ENCODE results near the gene CDKAL1.

The CDKAL1 gene

DNA sequence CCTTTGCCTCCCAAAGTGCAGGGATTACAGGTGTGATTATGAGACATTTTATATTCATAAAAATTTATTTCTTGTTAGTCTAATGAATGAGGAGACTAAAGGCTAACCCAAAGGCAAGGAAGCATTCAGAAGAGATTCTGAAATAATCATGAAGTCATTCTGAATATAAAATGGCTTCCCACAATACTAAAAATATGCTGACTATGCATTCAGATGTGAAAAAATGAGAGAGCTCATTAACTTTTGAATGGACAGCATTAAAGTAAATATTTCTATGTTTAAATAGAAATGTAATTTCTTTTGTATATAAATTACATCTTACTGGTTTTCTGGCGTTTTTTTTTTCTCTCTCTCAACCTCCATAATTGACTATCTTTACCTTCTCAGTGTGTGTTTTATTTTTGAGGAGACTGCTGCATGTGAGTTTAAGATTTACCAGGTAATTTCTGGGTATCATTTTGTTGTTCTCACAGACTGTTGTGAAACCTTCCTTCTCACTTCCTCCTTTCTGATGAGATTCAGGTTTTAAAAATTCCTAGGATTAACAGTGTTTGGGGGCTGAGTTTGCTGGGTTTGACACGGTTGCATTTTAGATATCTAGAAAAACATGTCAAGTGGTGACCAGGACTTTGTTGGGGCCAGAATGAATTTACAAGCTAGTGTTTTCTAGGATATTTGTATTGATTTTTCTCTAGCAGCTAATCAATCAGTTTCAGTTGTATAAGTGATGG, 316.6 kb downstream of the CDKAL1 start:
- no peak for DNase-seq

DNA sequence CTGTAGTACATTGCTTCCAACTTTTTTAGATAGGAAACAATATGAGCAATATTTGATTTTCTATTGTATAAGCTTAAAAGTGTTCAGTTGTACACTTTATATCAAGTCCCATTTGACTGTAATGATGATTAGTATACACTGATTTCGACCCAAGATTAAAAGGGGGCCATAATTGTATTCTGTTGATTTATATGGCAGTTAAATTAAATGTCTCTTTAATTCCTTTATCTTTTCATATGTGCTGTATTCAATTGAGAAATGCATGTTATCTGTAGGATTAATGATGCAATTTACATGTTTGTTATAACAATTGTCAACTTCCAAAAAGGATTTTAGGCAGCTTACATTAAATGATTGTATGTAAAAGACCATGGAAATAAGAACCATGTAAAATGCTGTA, 317.5 kb downstream of the CDKAL1 start:
- no peak for DNase-seq

DNA sequence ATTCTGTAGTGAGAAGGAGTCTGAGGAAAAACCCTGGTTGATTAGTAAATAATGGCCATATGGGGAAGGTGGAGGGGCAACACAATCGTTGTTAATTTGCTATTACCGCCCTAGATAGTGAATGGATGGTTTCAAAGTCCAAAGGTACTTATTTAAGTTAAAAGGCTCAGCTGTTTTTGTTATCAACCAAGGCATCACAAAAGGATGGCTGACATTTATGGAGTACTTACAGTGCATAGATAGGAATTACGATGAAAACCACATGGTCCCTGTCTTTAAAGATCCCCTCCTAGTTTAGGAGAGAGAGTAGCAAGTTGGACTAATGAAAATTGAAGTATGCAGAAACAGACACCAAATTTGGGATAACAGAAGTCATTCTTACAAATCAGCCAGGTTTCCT, 319.6 kb downstream of the CDKAL1 start:
- DNase-seq, result no peak

DNA sequence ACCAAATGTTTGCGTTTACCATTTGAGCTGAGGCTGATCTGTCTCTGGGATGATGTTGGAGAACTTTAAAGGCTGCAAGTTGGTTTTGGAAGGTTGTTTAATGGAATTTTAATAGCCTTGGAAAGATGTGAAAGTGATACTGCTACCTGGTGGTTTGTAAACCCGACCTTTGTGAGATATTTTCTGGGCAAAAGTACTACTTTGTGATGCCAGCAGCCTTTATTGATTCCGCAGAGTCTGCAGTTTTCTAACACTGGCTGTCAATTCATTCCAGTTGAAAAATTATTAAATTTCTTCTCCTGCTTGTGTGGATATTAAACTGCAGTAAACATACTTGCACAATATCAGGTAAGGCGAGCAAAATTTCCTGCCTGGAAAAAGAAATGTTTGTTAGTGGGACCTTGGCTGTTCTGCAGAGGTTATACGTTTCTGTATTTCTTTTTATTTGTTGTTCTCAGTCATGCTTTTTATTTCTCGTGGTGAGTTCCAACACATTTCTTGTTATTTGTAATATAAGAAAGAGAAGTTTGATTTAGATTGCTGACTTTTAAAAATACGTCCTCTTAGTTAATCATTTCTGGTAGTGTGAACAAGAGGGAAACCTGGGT, 322.5 kb downstream of the CDKAL1 start:
- no peak for DNase-seq

DNA sequence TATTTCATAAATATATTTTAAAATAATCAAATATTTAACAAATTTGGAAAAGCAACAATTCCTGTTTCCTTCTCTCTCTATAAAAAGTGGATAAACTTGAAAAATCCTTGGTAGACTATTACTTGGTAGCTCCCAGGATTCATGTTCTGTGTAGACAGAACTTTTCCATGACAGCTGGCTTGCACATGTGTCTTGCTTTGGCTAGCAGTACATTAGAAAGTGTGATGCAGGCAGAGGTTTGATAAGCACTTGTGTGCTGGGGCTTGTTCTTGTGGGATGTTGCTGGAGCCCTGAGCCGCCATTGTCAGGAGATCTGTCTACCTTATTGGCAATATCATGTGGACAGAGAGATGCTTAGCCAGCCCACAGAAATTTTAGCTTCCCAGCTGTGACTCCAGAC, 327.2 kb downstream of the CDKAL1 start:
- DNase-seq, result no peak

DNA sequence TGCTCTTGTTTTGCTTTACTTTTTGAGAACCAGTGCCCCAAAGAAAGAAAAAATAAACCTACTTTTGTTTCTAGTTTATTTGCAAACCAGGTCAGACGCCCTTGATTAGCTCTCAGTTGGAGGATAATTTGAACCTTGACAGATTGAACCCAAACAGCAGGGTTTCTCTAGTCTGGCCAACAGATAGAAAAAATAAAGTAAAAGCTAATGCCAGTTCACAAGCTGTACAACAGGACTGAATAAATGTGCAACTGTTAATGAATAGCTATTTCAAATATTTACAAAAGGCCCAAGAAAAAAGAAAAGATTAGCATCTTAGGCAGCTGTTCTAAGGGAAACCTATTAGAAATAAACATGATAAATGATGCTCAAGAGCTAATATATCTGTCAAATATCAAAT, 331.8 kb downstream of the CDKAL1 start:
- DNase-seq, result no peak

DNA sequence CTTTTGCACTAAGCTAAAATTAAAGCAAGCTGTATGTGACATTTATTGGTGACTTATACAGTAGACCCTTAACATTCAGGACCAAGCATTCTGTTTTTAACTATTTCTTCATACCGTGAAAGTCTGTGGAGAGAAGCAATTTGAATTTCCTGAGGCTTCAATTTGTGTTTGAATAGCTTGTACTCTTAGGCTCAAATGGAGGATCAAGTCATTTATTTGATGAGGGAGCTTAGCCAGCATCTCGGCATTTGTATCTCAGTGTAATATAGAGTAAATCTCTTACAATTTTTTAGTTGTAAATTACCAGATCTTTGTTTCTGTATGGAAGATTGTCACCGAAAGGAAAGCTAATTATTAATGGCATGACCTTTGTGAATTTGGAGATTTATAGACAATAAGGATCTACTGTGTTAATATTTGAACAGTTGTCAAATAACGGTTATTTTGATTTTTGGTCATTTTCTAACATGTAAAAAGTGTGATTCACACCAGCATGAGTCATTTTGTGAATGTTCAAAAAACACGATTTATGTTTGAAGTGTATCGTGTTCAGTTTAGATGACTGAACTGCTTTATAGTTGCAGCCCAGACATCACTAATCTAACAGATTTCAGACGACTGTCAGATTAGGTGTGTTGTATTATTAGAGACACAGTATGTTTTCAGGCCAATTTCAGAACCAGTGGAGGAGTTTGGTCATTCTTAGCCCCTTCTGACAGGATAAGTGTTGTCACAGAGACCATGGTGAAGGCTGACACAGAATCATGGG, 332.9 kb downstream of the CDKAL1 start:
- DNase-seq, result no peak

DNA sequence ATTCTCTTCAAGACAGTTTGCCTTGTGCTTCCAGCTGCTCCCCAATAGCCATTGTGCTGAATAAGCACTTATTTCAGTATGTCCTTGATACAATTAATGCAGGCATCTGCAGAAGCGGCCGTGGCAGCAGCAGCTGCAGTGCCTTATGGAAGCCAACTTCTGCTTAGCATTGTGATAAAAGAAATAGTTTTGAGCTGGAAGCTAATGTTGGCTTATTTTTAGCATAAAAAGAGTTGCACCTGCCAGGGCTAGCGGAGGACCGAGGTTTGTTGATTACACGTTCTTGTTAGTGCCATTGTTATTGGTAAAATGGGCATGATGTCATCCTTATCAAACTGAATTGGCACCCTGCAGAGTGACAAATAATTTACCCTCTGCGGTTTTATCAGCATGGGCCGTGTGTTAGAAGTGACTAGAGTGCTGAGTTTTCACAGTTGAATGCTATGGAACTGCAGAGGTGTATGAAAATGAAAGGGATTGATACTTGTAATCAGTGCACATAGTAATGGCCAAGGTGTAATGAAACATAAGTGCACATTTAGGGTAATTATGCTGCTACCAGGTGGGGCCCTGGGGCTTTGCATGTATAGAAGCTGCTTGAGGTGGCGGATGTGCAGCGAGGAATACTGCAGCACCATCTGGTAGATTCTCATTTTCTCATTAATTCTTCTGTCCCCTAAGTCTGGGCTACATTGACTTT, 334.3 kb downstream of the CDKAL1 start:
- peak; percentile 68 for DNase-seq

DNA sequence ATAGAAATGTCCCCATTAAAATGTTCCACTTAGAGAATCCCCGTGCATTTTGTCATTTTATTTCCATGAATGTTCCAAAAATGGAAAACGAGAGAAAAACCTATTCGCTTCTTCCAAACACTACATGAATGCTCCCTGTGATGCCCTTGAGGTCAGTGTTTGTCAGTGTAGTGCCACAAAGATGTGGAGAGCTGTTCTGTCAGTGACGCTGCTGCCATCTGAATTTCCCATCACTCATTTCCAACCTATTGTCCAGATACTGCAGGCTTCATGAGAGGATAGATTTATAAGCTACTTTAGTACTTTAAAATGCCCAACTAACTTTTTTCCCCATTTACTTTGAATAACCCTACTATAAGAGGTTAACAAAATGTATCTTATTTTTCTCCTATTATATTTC, 335.8 kb downstream of the CDKAL1 start:
- DNase-seq, result no peak

DNA sequence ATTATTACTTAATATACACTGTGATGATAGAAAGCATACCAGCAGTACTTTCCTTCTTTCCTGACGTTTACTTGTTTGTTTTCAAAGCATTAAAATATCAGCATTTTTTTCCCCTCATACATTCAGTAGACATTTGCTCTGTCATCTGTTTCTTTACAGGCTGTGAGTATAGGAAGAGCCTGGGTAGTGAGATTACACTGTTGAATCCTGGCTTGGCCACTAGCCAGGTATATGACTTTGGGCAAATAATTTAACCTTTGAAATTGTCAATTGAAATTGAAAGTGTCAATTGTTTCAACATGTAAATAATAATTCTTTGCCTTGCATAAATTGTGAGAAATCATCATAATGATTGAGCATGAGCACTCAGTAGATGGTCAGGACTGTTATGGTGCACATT, 336.2 kb downstream of the CDKAL1 start:
- DNase-seq, result no peak

DNA sequence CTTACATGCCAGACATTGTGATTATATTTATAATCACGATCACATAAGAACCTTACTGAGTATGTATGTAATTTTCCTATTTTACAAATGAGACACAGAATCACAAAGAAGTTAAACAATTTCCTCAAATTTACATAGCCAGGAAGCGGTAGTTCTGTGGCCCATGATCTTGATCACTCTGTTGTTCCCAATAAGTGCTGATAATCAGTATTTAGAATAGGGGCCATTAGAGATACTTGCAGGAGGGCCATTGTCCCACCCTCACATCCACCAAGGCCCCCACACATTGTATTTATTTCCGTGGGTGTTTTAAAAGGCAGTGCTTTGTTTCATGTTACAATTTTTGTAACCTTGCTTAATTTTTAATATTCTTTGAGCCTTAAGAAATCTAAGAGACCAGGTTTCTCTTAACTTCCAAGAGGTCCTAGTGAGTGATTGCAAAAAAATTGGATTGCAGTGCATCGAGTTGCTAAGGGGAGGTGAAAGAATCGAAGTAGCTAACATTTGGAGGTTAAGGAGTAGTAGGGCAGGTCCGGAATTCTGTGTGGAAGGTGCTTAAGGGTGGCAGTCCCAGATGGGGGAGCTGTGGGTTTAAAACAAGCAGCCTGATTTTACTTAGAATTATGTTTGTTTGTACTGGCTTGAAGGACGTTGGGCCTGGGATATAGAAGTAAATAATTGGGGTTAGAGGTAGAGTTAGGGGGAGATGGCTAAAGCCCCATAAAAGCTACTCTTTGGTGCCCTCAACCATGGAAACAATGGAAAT, 339.4 kb downstream of the CDKAL1 start:
- DNase-seq, result no peak

DNA sequence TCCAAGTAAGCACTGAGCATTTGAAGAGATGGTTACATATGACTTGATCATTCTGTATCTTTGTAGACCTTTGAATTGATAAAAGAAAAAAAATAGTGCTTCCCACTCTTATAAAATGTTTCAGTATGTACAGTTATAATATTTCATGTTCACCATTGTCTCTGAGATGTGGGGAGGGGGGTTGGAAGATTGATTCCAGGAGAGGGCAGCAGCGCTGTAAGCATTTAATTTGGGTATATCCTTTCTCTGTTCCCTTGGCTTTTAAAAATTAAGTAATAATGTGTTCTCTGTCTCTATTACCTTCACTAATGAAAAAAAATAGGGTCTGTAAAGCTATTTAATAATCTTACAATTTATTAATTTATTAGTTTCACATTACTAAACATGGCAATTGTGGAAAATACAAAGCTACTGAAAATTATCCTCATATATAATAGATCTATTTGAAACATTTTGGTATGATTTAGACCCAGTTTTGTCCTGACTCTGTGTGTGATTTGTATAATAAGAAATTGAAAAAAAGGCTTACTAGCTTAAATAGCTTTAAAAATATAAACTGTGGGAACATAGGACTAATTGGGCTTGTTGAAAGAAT, 341.2 kb downstream of the CDKAL1 start:
- no peak for DNase-seq

DNA sequence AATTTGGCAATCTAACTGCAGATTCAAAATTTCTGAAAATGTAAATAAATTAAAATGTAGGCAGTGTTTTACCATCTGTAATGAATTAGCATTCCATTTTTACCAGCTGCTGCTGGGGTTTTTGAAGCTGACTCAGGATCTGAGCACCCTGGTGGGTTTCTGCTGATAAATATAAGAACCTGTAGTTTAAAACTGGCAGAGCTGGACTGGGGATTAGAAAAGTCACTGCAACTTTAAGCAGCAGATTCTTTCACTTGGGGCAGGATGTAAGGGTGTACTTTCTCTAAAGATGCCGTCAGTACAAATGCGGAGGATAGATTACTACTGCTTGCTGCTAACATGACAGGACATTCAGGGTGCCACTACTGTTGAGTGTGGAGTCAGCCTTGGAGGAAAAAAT, 341.8 kb downstream of the CDKAL1 start:
- no peak for DNase-seq

DNA sequence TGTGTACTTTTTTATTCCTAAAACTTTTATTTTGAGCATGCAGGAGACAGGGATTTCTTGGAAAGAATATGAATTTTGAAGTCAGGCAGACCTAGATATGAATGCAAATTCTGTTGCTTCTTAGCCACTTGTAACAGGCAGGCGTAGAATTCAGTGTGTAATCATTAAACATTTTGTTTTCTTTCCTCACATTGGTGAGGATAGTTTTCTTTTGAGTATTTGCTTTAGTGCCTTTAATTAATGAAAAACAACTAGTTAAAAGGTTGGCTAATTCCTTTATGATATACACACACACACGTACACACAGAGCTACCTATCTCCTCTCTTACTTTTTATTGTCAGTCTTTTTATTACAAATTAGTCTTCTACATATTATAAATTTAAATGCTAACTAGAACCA, 342.3 kb downstream of the CDKAL1 start:
- no peak for DNase-seq

DNA sequence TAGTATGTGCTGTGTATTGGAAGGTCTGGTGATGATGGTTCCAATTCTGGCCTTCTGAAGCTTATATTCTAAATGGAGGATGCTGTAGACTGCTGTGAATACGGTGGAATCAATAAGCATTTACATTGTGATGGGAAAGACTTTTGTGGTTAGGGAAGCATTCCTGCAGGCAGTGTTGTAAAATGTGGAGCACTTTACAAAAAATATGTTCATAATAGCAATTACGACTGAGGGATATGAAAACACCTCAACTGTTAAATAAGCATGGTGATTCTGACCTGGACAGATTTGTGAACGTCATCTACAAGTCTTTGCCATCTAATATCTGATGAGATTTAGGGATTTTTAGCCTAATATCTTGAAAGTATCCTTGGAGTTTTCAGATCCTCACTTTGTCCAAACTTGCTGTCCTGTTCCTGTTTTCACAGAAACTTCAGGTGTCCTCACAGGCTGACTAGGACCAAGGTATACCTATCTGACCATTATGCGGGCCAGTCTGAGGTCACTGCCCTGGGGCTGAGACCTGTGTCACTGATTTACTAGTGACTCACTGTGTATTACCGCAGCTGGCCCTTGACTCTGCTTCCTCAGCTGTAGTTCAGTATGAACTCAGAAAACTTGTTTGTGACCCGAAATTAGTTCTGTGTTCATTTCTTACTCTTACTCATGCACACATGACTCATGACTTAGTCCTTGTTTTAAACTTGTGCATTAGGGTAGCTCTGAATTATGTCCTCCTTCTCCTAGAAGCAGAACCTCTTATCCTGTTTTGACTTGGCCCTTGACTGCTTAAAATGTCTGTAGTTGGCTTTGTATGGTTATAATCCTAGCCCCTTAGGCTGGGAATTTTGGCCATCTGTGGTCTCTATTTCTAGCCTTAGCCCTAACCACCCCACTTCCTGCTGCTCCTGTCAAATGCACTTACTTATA, 343.0 kb downstream of the CDKAL1 start:
- DNase-seq, result no peak

DNA sequence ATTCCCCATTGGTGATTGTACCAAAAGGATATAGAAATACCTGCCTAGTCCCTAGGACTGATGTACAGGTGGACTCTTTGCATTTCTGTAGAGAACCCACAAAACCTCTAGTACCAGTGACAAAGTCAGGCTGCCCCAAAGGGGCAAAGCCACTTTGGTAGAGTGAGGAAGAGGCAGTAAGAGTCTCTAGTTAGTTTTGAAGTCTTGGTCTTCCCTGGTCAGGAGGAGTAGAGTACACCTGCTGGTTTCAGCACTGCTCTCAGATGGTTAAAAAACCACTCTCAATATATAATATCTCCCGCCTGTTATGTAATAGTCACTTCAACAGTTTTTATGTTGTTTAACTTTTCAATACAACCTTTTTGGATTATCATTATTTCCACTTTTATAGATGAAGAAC, 344.9 kb downstream of the CDKAL1 start:
- no peak for DNase-seq

DNA sequence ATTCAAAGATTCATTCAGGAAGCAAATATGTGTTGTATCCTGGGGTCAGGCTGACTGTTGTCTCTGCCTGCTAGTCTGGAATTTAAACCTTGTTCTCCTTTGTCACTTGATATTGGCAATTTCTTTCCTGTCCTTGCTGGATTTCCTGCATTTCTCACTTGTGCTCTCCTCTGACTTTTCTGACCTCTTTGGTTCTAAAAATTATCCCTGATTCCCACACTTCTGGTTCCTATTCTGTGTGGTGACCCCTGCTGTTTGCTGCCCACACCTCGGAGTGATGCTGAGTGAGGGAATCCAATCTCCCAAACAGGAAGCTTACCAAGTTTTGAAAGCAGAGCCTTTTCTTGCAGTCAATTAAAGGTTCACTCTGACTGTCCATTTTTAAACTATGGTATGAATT, 345.3 kb downstream of the CDKAL1 start:
- DNase-seq, result no peak

DNA sequence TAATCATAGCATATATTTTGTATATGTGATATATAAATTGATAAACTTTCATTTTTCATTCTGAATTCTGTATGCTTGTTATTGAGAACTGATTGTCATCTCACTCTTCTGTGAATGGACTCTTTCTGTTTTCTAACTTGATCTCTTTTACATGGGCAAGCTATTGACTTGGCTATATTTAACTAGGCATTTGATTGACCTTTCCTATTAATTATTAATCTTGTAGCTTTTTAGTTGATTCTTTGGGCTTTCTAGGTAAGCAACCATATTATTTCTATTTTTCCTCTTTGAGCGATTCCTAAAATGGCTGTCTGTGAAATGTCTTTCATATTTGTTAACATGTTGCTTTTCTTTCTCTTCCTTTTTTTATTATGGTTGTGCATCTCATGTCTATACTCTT, 347.1 kb downstream of the CDKAL1 start:
- DNase-seq, result no peak

DNA sequence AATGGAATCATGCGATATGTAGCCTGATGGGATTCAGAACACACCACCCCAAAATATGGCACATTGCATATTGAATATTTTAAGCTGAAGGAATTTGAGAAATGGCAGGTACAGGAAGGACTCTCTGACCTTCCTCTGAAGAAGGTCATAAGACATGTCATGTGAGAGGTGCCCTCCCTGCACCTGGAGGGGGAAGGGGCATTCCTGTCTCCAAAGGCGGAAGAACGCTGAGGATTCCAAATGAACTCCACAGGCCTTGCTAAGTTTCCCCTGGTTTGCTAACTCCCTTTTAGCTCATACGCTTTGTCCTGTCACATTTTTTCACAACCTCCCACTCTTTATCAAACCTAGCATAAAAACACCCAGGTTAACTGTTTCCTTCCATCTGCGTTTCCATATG, 347.8 kb downstream of the CDKAL1 start:
- DNase-seq, result no peak

DNA sequence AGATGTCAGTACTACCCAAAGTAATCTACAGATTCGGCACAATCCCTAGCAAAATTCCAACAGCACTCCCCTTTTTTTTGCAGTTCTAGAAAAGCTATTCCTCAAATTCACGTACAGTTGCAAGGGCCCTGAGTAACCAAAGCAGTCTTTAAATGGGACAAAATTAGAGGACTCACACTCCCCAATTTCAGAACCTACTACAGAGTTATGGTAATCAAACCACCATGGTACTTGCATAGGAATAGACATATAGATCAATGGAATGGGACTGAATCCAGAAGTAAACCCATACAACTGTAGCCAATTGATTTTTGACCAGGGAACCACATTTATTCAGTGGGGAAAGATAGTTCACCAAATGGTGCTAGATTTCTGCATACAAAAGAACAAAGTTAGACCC, 350.8 kb downstream of the CDKAL1 start:
- DNase-seq, result no peak

DNA sequence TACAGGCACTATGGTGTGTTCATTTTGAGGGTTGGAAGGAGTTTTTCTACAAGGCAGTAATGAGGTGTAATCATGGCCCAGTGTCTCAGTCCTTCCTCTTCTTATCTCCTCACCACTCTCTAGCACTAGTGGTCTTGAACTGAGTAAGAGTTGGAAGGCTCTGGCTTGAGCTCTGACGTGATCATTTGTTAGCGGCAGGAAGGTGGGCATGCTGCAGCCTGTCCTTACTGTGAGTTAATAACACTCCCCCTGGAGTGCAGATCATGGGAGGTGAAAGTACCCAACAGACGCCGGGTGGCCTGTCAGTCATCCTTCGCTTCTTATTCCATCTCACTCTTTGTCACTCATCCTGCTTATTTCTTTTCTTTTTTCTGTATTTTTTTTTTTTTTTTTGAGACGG, 356.9 kb downstream of the CDKAL1 start:
- DNase-seq, result no peak

All from NCI-H510A (cell line).